Measurements from ENCODE around the gene HHATL.

The HHATL gene

DNA sequence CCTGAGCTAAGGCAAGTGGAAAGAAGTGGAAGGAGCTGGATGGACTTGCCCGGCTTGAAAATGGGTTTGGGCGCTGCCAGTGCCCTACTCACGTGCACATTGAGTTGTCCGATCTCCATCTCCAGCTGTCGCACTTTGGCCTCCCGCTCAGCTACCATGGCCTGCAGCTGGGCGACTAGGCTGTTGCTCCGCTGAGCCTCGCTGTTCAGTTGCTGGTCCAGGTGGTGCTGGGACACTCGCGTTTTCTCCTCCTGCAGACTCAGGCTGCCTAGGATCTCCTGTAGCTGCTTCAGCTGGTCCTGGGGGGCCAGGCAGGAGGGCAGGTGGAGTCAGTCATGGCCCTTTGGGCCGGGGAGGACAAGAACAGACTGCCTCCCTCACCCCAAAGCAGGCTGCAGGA is 33.0 kb upstream of the HHATL start:
- Histone ChIP-seq H3K4me3 (ENCODE audit: low read length) (no peak overlapping the region), H3K79me2 (ENCODE audit: low read length) (no peaks in the 10 kb centered on the region), H3K27me3 (replicated peaks; ENCODE audit: insufficient read depth, low read length) (no peaks in the 10 kb centered on the region), H3K27ac (ENCODE audit: low read length) (no peak overlapping the region), H2AFZ (ENCODE audit: low read length) (no peak overlapping the region), H3K9me2 (replicated peaks; ENCODE audit: insufficient read depth, low read length) (no peaks in the 10 kb centered on the region), H3K4me2 (ENCODE audit: low read depth, low read length) (no peak overlapping the region), H3K9me3 (replicated peaks; ENCODE audit: insufficient read depth, low read length) (no peaks in the 10 kb centered on the region), H3K9ac (ENCODE audit: low read length) (no peak overlapping the region), H3K4me1 (ENCODE audit: low read length) (0 out of 2 replicates have a peak, but pooled peaks cover 3% of the 10 kb centered on the region), H3F3A (ENCODE audit: insufficient read depth, low read length) (no peaks in the 10 kb centered on the region), H3K36me3 (replicated peaks; ENCODE audit: insufficient read depth, low read length) (no peaks in the 10 kb centered on the region), H4K20me1 (ENCODE audit: insufficient read depth, low read length) (no peaks in the 10 kb centered on the region)
- no peak for DNase-seq
- TF ChIP-seq EZH2 (optimal IDR thresholded peaks at IDR 0.05; ENCODE audit: low read depth, low read length) (no peak), EZH2phosphoT487 (IDR thresholded peaks at IDR 0.05; ENCODE audit: low read length) (no peak)
- TF ChIP-seq, protein P1, sequence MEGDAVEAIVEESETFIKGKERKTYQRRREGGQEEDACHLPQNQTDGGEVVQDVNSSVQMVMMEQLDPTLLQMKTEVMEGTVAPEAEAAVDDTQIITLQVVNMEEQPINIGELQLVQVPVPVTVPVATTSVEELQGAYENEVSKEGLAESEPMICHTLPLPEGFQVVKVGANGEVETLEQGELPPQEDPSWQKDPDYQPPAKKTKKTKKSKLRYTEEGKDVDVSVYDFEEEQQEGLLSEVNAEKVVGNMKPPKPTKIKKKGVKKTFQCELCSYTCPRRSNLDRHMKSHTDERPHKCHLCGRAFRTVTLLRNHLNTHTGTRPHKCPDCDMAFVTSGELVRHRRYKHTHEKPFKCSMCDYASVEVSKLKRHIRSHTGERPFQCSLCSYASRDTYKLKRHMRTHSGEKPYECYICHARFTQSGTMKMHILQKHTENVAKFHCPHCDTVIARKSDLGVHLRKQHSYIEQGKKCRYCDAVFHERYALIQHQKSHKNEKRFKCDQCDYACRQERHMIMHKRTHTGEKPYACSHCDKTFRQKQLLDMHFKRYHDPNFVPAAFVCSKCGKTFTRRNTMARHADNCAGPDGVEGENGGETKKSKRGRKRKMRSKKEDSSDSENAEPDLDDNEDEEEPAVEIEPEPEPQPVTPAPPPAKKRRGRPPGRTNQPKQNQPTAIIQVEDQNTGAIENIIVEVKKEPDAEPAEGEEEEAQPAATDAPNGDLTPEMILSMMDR (IDR thresholded peaks at IDR 0.05; ENCODE audit: low read length) = no peak

DNA sequence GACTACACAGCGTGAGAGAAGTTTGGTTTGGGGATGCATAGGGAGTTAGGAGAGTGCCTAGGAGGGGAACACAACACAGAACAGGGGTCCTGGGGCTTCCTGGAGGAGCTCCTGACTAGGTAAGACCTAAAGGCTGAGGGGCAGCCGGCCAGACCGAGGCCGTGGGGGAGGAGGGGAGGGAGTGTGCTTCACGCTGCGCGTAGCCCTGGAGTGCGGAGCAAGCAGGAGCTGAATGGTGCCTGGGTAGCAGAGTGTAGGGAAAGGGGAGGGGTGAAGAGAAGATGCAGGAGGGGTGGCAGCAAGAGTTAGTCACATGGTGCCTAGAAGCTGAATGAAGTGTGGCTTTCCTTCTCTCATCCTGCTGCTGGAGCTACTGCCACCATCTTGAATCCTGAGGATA is 32.4 kb upstream of the HHATL start:
- H3K27ac ChIP-seq (ENCODE audit: low read length) = no peak overlapping the region
- no peak overlapping the region for H3K4me3 ChIP-seq (ENCODE audit: low read length)
- H4K20me1 ChIP-seq (ENCODE audit: insufficient read depth, low read length) = no peaks in the 10 kb centered on the region
- no peak for DNase-seq
- H3K4me2 ChIP-seq (ENCODE audit: low read depth, low read length) = no peak overlapping the region
- H3K4me1 ChIP-seq (ENCODE audit: low read length) = 0 out of 2 replicates have a peak, but pooled peaks cover 3% of the 10 kb centered on the region
- H3K27me3 ChIP-seq (replicated peaks; ENCODE audit: insufficient read depth, low read length) = no peaks in the 10 kb centered on the region
- TF ChIP-seq EZH2 (optimal IDR thresholded peaks at IDR 0.05; ENCODE audit: low read depth, low read length) (no peak), EZH2phosphoT487 (IDR thresholded peaks at IDR 0.05; ENCODE audit: low read length) (no peak)
- TF ChIP-seq, protein P1 (IDR thresholded peaks at IDR 0.05; ENCODE audit: low read length) = no peak
- no peak overlapping the region for H3K9ac ChIP-seq (ENCODE audit: low read length)
- H3K79me2 ChIP-seq (ENCODE audit: low read length) = no peaks in the 10 kb centered on the region
- H3F3A ChIP-seq (ENCODE audit: insufficient read depth, low read length) = no peaks in the 10 kb centered on the region
- no peaks in the 10 kb centered on the region for H3K9me3 ChIP-seq (replicated peaks; ENCODE audit: insufficient read depth, low read length)
- no peaks in the 10 kb centered on the region for H3K9me2 ChIP-seq (replicated peaks; ENCODE audit: insufficient read depth, low read length)
- H2AFZ ChIP-seq (ENCODE audit: low read length) = no peak overlapping the region
- H3K36me3 ChIP-seq (replicated peaks; ENCODE audit: insufficient read depth, low read length) = no peaks in the 10 kb centered on the region

DNA sequence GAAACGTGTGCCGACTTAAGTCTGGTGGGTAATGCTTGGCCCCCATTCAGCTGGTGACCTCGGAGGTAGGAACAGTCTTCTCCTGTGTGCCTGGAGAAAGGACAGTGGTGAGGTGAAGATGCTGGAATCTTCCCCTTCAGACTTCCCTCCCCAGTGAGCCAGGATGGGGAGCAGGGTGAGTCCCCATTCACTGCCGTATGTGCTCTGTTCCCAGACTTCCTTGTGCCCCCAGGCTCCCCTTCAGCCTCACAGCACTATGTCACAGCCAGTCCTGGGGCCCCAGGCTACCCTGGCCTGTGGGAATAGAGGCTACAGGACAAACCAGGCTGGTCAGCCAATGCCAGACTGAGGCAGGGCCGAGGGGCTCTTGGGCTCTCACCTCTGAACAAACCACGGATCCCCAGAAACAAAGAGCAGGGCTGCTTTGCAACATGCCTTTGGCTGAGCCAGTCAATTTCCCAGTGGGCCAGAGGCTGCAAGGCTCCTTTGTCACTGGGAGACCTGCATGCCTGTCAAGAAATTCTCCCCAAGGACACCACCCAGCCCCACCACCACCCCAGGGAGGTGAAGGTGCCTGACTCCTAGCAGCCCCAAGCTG is 31.8 kb upstream of the HHATL start:
- no peak overlapping the region for H3K4me3 ChIP-seq (ENCODE audit: low read length)
- no peak overlapping the region for H3K9ac ChIP-seq (ENCODE audit: low read length)
- H3K79me2 ChIP-seq (ENCODE audit: low read length) = no peaks in the 10 kb centered on the region
- no peak overlapping the region for H3K4me2 ChIP-seq (ENCODE audit: low read depth, low read length)
- H3K4me1 ChIP-seq (ENCODE audit: low read length) = 0 out of 2 replicates have a peak, but pooled peaks cover 3% of the 10 kb centered on the region
- no peaks in the 10 kb centered on the region for H3K36me3 ChIP-seq (replicated peaks; ENCODE audit: insufficient read depth, low read length)
- no peaks in the 10 kb centered on the region for H3K9me2 ChIP-seq (replicated peaks; ENCODE audit: insufficient read depth, low read length)
- H4K20me1 ChIP-seq (ENCODE audit: insufficient read depth, low read length) = no peaks in the 10 kb centered on the region
- no peak for TF ChIP-seq EZH2 (optimal IDR thresholded peaks at IDR 0.05; ENCODE audit: low read depth, low read length)
- TF ChIP-seq, protein P1 (IDR thresholded peaks at IDR 0.05; ENCODE audit: low read length) = no peak
- TF ChIP-seq EZH2phosphoT487 (IDR thresholded peaks at IDR 0.05; ENCODE audit: low read length) = no peak
- no peak for DNase-seq
- no peaks in the 10 kb centered on the region for H3K27me3 ChIP-seq (replicated peaks; ENCODE audit: insufficient read depth, low read length)
- no peak overlapping the region for H2AFZ ChIP-seq (ENCODE audit: low read length)
- no peaks in the 10 kb centered on the region for H3K9me3 ChIP-seq (replicated peaks; ENCODE audit: insufficient read depth, low read length)
- H3K27ac ChIP-seq (ENCODE audit: low read length) = no peak overlapping the region
- H3F3A ChIP-seq (ENCODE audit: insufficient read depth, low read length) = no peaks in the 10 kb centered on the region
